HG03095 (cell line): Measurements from ENCODE around the gene PDE7B.

Experiments used
- ATAC-seq: cut with Tn5 transposase; IDR thresholded peaks from one replicate; pipeline ENCODE4 v1.9.1; 2021; ENCODE audit warnings: moderate library complexity; ENCODE audit not compliant: unreplicated experiment

The PDE7B gene

DNA sequence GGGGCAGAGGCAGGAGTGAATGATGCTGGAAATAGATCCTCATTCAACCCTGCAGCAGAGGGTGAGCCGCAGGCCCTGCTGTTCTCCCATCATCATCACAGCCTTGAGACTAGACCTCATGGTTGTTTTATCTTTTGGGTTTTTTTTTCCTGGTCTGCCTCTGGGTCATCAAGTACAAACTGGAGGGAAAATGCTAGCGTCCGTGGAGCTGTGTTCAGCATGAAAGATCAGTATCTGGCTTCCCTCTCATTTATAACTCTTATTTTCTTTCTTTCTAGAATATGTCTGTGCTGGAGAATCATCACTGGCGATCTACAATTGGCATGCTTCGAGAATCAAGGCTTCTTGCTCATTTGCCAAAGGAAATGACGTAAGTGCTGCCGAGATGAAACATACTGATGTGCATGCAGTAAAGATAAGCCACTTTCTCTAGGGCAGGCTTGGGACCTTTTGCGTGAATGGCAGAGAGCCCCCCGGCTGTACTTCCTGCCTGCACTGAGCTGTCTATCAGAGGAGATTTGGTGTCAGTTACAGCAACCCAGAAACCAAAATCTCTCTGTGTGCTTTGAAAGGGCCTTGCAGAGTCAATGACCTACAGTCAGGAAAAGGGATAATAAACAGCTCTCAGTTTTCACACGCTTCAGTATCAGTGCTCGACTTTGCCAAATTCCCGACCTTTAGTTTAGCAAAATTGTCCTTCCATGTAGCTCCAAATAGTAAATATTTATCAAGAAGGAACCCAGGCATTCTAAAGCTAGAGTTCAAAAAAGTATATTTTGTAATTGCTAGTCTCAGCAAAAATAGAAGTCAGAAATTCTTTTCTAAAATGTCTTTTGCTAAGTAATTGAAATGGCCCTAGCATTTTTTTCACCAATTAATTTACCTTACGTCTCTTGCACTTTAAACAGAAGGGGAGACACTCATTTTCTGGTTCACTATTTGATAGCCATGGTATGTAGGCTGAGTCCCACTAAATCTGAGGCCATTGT lies 322.3 kb downstream of the PDE7B start:
- no peak for ATAC-seq

DNA sequence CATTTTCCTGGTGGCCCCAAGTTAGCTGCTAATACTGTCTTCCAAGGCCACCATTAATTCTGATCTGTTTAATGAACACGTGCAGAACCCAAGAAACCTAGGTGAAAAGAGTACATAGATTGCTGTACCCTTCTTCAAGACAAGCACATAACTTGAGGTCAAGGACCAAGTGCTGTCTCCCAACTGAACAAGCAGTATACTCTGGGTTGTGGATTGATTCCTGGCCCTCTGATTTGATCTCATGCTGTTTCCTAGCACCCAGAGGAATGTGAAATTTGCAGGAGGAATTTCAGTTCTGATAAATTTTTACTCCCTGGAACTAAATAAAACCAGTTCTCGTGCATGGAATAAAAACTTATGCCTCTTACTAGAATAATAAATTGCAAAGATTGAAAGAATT lies 323.0 kb downstream of the PDE7B start:
- ATAC-seq = no peak

DNA sequence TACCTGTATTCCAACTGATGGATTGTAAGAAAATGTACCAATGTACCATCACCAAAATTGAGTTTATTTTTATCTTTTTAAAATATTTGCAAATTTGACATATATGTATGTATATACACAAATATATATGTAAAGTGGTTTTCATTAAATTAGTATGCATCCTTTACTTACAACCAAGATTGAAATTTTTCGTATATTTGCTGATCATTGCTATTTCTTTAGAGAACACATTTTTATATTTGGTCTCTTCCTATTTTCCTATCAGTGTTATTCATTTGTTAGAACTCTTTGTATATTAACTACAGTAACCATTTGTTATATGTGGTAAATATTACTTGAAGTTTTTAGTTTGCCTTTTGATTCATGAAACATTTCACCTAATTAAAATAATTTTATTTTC lies 324.4 kb downstream of the PDE7B start:
- ATAC-seq = no peak

DNA sequence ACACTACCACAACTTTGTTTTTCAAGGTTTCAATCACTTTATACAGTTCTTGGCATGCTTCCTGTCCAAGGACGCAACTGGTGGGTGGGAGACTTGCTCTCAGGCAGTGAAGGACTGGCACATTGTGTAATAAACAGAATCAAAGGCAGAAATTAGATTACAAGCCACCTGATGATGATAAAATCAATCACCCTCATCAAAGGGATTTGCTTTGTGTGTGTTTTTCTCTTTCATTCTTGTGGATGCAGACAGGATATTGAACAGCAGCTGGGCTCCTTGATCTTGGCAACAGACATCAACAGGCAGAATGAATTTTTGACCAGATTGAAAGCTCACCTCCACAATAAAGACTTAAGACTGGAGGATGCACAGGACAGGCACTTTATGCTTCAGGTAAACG lies 327.2 kb downstream of the PDE7B start:
- no peak for ATAC-seq

DNA sequence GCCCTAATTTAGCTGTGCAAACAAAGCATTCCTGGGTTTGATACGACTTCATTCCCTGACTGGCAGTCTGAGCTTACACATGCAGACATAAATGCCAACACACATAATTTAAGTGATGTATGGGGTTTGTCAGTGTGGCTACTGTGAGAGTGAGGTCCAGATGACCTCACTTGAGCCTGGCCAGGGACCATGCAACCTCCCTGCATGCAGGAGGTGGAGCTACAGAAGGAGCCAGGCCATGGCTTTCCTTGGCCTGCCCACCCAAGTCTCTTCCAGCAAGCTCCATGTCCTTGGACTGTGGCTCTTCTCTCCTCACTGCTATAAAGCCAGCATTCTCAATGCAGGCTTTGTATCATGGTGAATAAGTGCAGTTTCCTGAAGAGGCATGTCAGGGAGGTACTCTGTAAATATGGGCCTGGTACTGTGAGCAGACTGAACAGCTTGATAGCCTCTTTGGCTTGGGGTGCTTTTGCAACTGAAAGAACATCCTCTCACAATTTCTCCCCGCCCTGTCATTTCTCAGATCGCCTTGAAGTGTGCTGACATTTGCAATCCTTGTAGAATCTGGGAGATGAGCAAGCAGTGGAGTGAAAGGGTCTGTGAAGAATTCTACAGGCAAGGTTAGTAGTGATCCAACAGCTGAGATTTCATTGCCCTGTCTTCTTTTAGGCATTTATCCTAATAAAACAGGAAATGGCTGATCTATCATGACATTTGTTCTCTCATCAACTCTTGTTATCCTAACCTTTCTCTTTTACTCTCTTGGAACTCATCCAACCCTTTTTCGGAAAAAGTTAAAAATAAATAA lies 329.4 kb downstream of the PDE7B start:
- no peak for ATAC-seq

DNA sequence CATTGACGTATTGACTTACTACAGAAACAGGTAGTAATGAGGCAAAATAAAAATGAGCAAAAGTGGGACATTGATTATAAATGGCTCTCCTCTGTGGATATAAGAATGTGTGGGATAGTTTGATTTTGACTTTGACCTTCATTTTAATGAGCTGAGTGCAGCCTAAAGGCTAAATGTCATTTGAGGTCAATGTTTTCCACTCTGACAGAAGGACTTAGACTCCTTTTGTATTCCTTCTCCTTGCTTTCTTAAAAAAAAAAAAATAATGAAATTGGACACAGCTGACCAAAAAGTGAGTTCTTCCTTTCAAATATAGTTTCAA lies 330.0 kb downstream of the PDE7B start:
- ATAC-seq = no peak

DNA sequence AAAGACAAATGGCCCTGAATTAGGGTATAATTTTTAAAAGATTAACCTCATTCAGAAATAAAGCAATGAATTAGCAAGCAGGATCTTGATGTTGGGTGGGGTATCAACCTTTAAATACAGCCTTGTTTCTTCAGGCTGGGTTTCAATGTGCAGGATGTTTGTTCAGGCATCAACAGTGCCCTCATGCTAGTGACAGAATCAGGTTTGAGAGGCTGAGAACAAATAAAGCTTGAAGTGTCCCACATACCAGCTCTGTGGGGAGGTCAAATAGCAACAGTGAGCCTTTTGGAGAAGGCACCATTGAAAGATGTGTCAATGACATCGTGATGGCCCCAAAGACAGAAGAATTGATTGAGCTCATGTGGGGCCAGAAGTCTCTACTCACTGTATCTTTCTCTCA lies 330.4 kb downstream of the PDE7B start:
- no peak for ATAC-seq

DNA sequence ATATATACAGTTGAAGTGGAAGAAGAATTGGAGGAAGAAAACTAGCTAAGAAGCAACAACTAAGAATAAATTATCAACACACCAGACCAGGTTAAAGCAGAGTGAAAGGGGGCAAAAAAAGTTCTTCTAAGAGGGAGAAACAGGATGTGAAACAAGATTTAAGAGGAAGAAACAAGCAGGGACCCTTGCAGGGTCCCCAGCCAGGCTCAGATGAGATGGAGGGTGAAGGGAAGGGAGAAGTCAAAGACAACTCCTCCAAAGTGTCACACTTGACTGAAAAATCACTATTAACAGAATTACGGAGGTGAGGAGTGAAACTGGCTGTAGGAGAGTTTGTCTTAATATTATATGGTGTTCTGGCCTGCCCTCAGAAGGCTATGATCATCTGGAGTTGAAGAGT lies 333.2 kb downstream of the PDE7B start:
- no peak for ATAC-seq

DNA sequence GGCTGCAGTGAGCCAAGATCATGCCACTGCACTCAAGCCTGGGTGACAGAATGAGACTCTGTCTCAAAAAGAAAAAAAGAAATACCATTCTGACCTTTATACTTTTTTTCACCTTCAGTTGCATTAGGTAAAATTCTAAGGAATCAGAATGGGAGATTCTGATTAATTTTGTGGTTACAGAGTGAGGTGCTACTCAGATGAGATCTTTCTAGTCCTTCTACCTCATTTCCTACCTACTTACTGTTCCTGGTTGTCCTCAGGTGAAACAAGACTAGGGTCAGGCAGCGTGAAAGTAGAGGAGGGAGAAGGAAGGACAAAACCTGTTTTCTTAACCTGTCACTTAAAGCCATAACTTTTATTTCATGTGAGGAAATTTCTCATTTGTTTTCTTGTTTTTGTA lies 334.9 kb downstream of the PDE7B start:
- ATAC-seq = no peak

DNA sequence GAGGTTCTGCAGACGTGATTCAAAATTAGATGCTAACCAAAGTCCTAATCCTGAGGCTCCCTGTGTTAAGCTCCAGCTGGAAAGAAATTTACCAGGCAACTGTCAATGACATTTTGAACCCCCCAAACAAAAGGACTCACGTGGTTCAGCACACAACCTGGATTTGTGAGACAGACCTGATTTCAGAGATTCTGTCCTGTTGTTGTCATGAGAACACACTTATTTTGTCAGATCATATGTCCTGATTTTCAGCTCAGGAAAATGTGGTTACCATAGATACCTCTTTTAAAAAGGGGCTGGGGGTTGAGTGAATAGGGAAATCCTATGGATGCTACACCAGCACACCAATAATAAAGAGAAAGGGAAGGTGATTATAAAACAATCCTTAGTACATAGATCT lies 337.0 kb downstream of the PDE7B start:
- ATAC-seq = no peak

DNA sequence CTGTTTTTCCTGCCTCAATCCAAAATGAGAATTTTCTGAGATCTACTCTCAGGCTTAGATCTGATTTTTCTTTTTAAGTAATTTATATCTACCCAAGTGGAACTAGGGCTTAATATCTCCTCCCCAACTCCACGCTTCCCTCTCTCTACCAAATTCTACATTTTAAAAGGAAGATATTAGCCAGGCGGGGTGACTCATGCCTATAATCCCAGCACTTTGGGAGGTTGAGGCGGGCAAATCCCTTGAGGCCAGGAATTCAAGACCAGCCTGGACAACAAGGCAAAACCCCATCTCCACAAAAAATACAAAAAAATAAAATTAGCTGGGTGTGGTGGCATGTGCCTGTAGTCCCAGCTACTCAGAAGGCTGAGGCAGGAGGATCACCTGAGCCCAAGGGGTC lies 337.6 kb downstream of the PDE7B start:
- ATAC-seq = no peak

DNA sequence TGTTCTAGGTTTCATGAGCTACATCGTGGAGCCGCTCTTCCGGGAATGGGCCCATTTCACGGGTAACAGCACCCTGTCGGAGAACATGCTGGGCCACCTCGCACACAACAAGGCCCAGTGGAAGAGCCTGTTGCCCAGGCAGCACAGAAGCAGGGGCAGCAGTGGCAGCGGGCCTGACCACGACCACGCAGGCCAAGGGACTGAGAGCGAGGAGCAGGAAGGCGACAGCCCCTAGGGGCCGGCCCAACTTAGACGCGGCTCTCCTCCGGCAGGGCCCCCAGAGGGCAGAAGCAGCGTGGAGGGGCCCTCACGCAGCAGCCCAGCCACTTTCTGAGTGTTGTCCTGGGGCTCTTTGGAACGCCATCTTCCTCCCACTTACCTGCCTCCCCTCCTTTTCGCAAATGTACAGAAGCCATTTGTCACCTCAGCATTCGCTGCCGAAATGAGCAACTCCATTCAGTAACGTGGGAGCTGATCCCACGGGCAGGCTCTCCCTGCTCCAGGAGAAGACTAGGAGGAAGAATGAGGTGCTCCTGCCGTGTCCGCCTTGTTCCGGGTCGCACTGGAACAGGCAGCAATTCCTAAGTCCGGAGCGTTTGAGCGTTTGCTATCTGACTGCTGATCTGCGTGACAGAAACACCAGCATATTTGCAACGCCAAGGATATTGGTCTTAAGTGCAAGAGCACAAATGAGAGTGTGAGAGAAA lies 340.3 kb downstream of the PDE7B start:
- no peak for ATAC-seq

DNA sequence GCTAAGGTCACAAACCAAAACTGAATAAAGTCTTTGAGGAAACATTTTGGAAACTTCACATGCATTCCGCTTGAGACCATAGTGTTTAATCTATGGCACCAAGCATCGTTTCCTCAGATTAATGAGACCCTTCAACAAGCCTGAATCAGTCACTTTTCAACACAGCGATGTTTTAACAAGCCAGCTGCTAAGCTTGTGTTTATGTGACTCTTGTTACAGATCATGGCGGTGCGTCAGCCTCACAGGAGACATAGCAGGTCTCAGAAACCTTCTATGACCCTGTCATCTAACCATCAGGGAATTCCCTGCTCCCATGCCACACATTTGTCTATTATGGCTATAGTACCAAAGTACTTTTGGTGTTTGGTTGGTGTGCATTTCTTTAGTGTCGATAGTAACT lies 341.4 kb downstream of the PDE7B start:
- ATAC-seq = no peak

DNA sequence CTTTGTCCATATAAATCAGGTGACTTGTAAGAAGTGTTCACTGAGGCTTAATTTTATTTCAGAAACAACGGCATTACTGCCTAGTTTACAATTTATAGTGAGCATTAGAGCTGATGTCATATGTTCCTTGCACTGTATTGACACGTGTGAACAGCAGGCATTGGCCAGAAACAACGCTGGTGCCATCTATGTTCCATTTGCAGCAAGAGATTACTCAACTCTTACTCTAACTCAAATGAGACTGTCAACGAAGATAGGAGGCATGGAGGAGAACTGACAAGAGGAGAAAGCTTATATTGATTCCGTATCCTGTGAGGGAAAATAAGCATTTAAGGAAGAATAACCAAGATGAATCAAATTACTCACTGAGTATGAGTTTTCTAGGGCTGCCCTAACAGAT lies 350.2 kb downstream of the PDE7B start:
- ATAC-seq = no peak

DNA sequence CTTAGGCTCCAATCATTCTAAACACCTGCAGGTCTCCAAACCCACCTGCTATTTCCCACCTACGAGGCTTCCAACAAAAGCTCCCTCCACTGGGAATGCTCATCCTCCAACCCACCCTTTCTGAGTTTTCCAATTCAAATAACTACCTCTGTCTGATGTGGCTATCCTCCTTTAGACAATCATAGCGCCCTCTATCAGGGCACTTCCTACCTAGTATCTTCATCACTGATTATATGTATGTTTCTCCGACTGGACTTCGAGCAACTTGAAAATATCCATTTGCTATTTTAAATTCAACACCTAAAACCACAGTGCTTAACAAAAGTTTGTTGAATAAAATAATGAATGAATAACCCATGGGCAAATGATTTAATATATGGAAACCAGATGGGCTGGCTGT lies 357.3 kb downstream of the PDE7B start:
- ATAC-seq = no peak

DNA sequence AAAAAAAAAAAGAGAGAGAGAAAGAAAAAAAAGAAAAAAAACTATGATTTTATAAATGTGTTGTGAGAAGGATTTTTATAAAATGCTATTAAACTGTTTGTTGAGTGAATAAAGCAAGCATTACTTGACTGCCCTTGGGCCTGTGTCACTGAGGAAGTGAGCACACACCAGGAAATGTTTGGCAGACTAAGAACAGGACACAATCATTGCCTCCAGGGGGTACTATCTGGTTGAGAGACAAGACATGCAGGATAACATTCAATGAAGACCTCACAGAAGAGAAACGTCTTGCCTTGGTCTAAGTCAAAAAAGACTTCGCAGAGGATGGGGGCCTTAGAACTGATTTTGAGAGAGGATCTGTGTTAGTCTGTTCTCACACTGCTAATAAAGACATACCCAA lies 358.0 kb downstream of the PDE7B start:
- ATAC-seq = no peak

DNA sequence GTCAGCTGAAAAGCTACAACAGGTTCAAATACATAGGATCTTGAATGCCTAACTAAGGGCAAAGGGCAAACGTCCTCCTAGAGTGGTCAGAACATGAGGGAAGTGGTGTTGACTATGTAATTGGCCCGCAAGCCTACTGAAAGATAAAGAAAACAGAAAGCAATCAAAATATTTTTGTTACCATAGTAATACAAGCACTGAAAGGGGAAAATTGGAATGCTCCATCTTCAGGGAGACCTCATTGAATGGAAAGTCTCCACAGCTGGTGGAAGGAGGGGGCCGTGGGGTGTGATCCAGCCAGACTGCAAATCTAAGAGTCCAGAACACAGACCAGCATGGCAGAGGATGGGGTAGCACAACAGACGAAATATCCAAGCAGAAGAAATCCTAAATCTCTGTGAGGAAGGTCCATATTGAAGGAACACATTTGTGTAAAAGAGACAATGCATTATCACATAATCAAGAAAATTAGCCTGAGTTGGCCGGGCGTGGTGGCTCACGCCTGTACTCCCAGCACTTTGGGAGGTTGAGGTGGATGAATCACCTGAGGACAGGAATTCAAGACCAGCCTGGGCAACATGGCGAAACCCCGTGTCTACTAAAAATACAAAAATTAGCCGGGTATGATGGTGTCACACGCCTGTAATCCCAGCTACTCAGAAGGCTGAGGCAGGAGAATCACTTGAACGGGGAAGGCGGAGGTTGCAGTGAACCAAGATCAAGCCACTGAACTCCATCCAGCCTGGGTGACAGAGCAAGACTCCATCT lies 359.1 kb downstream of the PDE7B start:
- ATAC-seq = no peak

DNA sequence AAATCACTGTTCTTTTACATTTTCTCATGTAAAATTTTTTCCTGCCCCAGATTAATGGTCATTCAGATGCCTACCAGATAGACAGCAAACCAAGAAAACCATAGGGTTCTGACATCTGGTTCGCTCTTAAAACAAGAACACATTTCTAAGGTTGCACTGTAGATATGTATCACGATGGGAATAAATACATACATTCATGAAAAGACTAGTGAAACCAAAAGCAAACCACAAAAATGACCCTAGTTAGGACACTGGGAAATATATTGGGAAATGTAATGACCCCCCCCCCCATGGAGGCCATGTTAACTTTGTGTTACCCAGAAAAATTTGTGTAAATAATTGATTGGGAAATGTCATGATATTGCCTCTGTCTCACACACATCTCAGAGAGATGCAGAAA lies 361.1 kb downstream of the PDE7B start:
- ATAC-seq = no peak

DNA sequence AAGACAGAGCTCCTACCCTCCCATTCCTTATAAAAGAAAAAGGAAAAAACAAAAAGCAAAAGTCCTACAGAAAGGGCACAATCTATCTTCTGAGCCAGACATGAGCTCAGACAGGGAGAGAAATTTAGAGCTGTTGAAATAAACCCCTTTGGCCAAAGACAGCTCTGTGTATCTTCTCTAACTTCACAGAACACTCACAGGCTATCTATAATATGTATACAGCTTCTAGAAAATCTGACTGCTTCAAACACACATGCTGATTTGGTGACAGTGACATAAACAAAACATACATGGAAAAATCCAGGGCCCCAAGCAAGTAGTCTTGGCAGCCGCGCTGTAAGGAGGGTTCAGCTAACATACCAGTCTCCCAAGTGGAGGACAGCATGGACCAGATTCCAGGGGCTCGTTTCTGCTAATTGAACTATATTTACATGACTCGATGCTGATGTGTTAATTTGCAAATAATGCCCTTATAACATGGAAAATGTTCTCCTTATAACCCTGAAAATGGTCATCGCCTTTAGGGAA lies 361.6 kb downstream of the PDE7B start:
- ATAC-seq = no peak

DNA sequence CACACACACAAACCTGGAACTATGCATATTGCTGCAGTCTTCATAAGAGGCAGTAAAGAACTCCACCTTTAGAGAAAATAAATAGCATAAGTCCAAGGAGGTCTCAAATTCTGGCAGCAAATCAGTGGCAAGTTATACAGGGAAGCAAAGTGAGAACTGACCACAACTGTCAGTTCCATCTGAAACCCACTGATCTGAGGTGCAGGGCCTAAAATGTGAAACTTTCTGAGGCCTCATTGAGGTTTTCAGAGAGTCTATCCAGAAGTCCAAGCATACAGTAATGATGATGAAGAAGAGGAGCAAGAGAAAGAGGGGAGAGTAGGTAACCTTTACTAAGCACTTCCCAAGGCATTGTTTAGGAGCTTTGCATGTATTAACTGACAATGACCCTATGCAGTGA lies 362.4 kb downstream of the PDE7B start:
- no peak for ATAC-seq
